ENCODE measurements around the gene SEMA3C. TPM values are rescaled to one million over a fixed set of nuclear protein-coding genes. Genes with fewer than 3 reads are reported as not detected.

SEMA3C gene
- total RNA-seq, 2 experiments from 2014 or later, result not detected

GRCh38 chr7:80791509-80791929 is 127.3 kb downstream of the SEMA3C start:
- H3K27me3 Mint-ChIP-seq, result no peaks in the 10 kb centered on the region
- DNase-seq, result no peak
- no peak for ATAC-seq
- H3K27ac Mint-ChIP-seq, result no peak overlapping the region
- POLR2A ChIA-PET, result no interaction called here
- intact Hi-C loops (cut with micrococcal nuclease), result no loop called here
- H3K36me3 Mint-ChIP-seq (ENCODE audit: low read depth), result no peaks in the 10 kb centered on the region
- no peak overlapping the region for H3K4me3 Mint-ChIP-seq
- no peaks in the 10 kb centered on the region for H3K4me1 Mint-ChIP-seq (ENCODE audit: low read depth)
- TF ChIP-seq CTCF (IDR thresholded peaks at IDR 0.05), result no peak
- no peaks in the 10 kb centered on the region for H3K9me3 Mint-ChIP-seq
- CTCF ChIA-PET, result no interaction called here

- Mint-ChIP-seq H3K27ac (no peak overlapping the region), H3K9me3 (no peaks in the 10 kb centered on the region), H3K4me3 (no peak overlapping the region), H3K27me3 (no peaks in the 10 kb centered on the region), H3K36me3 (ENCODE audit: low read depth) (no peaks in the 10 kb centered on the region), H3K4me1 (ENCODE audit: low read depth) (no peaks in the 10 kb centered on the region)
- POLR2A ChIA-PET, result no interaction called here
- CTCF ChIA-PET, result no interaction called here
- DNase-seq (no peak), ATAC-seq (no peak)
- no peak for TF ChIP-seq CTCF (IDR thresholded peaks at IDR 0.05)
- intact Hi-C loops (cut with micrococcal nuclease), result no loop called here
Observed at GRCh38 chr7:80790877-80791276, 128.0 kb downstream of the SEMA3C start.

- ATAC-seq (no peak), DNase-seq (no peak)
- TF ChIP-seq CTCF (IDR thresholded peaks at IDR 0.05), result no peak
- ChIA-PET POLR2A (no interaction called here), CTCF (no interaction called here)
- H3K36me3 Mint-ChIP-seq (ENCODE audit: low read depth), result no peaks in the 10 kb centered on the region
- no peaks in the 10 kb centered on the region for H3K9me3 Mint-ChIP-seq
- H3K4me3 Mint-ChIP-seq, result no peak overlapping the region
- H3K27me3 Mint-ChIP-seq, result no peaks in the 10 kb centered on the region
- H3K4me1 Mint-ChIP-seq (ENCODE audit: low read depth), result no peaks in the 10 kb centered on the region
- intact Hi-C loops (cut with micrococcal nuclease), result no loop called here
- H3K27ac Mint-ChIP-seq, result no peak overlapping the region
Observed at GRCh38 chr7:80787721-80788120, 131.1 kb downstream of the SEMA3C start.

- H3K27ac Mint-ChIP-seq, result no peak overlapping the region
- H3K36me3 Mint-ChIP-seq (ENCODE audit: low read depth), result no peaks in the 10 kb centered on the region
- no peaks in the 10 kb centered on the region for H3K4me1 Mint-ChIP-seq (ENCODE audit: low read depth)
- H3K27me3 Mint-ChIP-seq, result no peaks in the 10 kb centered on the region
- intact Hi-C loops (cut with micrococcal nuclease), result no loop called here
- CTCF ChIA-PET, result no interaction called here
- DNase-seq, result no peak
- no peak for TF ChIP-seq CTCF (IDR thresholded peaks at IDR 0.05)
- ATAC-seq, result no peak
- H3K9me3 Mint-ChIP-seq, result no peaks in the 10 kb centered on the region
- no peak overlapping the region for H3K4me3 Mint-ChIP-seq
- POLR2A ChIA-PET, result no interaction called here
Observed at GRCh38 chr7:80785961-80786536, 132.8 kb downstream of the SEMA3C start.

- Mint-ChIP-seq H3K4me1 (ENCODE audit: low read depth) (no peaks in the 10 kb centered on the region), H3K27ac (no peak overlapping the region), H3K9me3 (no peaks in the 10 kb centered on the region), H3K27me3 (no peaks in the 10 kb centered on the region), H3K4me3 (no peak overlapping the region), H3K36me3 (ENCODE audit: low read depth) (no peaks in the 10 kb centered on the region)
- ATAC-seq (no peak), DNase-seq (no peak)
- CTCF ChIA-PET, result no interaction called here
- intact Hi-C loops (cut with micrococcal nuclease), result no loop called here
- no peak for TF ChIP-seq CTCF (IDR thresholded peaks at IDR 0.05)
- POLR2A ChIA-PET, result no interaction called here
Observed at GRCh38 chr7:80785276-80785675, 133.6 kb downstream of the SEMA3C start.
